Measurements from ENCODE around the gene KBTBD3. TPM values are rescaled to one million over a fixed set of nuclear protein-coding genes. Genes with fewer than 3 reads are reported as not detected.
"Not testable (repeated sequence)": the region's sequence is repeated elsewhere in the genome, so short reads cannot be mapped to it uniquely, and the experiment has no call there.

The KBTBD3 gene
- total RNA-seq, 2 donors from 2014 or later: 5.5 to 6.5 TPM

DNA sequence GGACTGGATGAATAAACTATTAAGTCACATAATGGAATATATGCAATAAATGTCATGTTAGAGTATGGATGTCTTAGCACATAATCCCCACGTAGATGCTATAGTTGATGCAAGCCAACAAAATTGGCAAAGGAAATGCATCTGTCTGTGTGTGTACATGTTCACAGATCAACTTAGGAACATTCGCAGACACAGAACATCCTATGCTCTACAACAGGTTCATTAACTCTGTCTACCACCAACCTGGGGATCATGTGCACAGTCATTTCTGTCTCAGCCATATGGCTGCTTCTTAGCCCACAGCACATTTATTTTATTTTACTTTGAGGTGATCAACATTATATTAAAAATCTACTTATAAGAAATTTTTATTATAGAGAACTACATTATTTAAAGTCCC is 60.1 kb downstream of the KBTBD3 start:
- intact Hi-C loops (cut with DNase I, micrococcal nuclease): no loop called here
- ATAC-seq (no peak), DNase-seq (no peak)

DNA sequence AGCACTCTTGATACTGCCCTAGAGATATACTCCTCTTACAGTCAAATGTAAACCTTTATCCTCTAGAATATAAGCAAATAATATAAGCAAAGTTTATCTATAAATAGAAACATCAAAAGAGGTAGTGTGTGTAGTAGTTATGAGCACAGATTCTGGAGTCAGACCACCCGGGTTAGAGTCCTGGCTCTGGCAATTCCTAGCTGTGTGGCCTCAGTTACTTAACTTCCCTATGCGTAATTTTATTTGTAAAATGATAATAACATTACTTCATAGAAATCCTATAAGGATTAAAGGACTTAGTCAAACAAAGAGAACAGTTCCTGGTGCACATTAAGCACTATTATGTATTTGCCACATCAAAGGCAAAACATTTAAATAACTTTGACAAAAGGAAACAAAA is 62.1 kb downstream of the KBTBD3 start:
- DNase-seq: no peak
- intact Hi-C loops (cut with DNase I, micrococcal nuclease): no loop called here
- no peak for ATAC-seq

DNA sequence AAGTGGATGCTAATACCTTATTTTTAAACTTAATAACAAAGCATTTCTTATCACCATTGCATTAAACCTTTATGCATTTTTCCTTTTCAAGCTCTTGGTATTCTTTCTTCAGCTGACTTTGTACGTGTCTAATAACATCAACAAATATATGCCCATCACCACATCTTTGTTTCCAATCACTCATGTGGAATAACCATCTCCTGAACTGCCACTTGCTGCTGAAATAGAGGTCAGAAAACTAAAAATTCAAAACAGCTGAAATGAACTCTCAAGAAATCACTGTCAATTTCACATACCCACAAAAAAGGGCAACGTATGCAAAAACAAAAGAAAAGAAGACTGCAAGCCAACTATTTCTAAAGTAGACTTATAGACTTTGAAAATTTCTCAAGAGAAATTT is 62.5 kb downstream of the KBTBD3 start:
- no peak for ATAC-seq

DNA sequence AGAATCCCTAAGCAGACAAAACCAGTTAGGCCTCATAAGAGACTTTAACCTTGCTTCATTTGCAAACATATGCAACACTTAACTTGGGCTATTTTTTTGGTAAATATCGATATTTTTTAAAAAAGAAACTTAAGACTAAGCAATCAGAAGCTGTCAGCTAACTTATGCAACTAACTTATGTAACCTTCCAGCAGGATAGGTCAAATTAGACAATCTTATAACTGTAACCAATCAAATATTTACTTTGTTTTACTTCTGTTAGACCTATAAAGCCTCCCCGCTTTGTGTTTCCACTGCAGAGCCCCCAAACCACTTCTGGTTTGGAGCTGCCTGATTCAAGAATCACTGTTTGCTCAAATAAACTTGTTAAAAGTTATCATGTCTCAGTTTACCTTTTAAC is 63.1 kb downstream of the KBTBD3 start:
- ATAC-seq (no peak), DNase-seq (no peak)
- intact Hi-C loops (cut with DNase I, micrococcal nuclease): no loop called here

More for the DNA sequence above, 62.5 kb downstream of the KBTBD3 start:
- DNase-seq: no peak
- intact Hi-C loops (cut with DNase I, micrococcal nuclease): no loop called here

DNA sequence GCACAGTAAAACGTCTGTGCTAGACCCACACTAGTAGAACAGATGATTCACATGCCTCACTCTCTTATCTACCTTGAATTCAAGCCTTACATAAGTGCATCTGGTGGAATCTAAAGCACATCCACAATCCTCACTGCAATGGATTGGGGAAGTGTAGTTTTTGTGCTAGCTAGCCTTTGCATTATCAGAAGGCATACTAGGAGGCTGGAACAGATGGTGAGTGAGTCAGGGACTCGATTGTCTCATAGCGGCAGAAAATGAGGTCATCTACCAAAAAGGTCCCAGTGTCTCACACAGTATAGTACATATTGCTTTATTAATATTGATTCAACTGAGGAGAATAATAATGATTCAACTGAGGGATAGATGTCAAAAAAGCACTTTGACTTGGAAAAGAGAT is 64.4 kb downstream of the KBTBD3 start:
- DNase-seq (no peak), ATAC-seq (no peak)
- intact Hi-C loops (cut with DNase I, micrococcal nuclease): no loop called here

DNA sequence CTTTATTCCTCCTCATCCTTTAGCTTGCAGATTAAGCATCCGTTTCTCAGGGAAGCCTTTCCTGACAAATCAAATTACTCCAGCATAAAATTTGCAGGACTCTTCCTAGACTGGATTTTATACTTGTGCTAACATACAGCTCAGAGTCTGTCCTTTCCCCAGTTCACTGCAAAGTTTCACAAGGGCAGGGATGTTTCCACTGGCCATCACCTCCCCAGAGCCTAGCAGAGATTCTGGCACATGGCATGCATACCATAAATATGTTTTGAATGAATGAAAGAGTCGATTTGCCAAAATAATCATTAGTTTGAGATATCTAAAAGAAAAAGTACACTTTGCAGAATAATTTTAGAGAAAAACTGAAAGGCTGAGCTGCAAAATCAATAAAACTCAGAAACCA is 65.7 kb downstream of the KBTBD3 start:
- ATAC-seq (no peak), DNase-seq (no peak)
- intact Hi-C loops (cut with DNase I, micrococcal nuclease): no loop called here

DNA sequence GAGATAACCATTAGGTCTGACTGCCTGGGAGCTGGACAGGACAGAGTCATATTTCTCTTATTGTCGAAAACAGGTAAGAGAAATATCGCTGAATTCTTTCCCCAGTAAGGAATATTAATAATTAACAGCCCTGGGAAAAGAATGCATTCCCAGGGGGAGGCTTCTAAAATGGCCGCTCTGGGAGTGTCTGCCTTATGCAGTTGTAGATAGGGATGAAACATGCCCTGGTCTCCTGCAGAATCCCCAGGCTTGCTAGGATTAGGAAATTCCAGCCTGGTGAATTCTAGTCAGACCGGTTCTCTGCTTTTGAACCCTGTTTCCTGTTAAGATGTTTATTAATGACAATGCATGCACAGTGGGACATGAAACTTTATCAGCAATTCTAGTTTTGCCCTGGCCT is 74.1 kb downstream of the KBTBD3 start:
- intact Hi-C loops (cut with DNase I, micrococcal nuclease); ATAC-seq; DNase-seq: not testable (repeated sequence)

DNA sequence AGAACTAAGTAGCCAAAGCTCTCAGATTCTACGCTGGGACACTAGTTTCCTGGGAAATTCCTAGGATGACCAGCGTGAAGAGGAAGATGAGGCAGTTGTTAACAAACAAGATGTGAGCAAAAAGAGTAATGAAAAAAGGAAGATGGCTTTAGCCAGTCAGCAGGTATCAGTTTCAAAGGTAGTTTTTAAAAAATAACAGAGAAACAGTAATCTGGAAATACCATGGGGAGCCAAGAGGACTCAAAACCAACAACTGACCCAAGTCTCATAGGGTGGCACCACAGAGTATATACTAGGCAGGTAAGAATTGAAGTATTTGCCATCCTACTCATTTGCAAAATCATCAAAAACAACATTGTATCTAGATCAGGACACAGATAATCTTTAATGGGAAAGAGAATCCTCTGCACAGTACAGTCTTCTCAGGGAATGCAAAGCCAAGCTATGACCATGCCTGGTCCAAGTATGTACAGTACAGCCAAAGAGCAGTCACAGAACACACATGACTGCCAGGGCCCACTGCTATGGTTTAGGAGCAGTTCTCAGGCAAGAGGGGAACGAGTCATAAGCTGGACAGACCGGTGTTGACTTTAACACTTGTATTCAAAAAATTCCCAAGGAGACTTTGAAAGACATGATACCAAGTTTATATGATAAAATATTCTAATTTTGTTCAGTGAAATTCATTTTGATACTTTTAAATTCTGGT is 75.7 kb downstream of the KBTBD3 start:
- intact Hi-C loops (cut with DNase I, micrococcal nuclease): no loop called here
- DNase-seq: no peak
- no peak for ATAC-seq

Other genes with a start within 250 kb of the KBTBD3 start
- gene MSANTD4, start 55.1 kb downstream of the KBTBD3 start, total RNA-seq: 1 to 10 TPM; 6.7 to 8.2 TPM
- 10 to 100 TPM; 15.8 to 17.6 TPM for gene AASDHPPT, start 315 bp upstream of the KBTBD3 start, total RNA-seq